ENCODE measurements around the gene SLC39A13.
"Not testable (repeated sequence)": the region's sequence is repeated elsewhere in the genome, so short reads cannot be mapped to it uniquely, and the experiment has no call there.

SLC39A13 gene

DNA sequence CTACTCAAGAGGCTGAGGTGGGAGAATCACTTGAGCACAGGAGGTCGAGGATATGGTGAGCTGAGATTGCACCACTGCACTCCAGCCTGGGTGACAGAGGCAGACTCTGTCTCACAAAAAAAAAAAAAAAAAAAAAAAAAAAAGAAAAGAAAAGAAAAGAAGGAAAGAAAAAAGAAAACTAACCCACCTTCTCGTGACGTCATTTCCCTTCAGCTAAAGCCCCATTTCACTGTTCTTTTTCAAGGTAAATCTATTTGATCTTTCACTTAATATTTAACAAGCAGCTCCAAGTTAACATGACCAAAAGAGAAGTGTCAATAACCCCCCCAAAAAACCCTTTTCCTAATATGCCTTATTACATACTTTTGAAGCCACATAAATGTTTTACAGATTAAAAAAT is 35.4 kb downstream of the SLC39A13 start:
- in situ Hi-C loops (cut with MboI; ENCODE audit: low sequenced_read_pairs) = loop anchor here (25.0 kb wide), 1 partner anchor 557 kb away; no protein-coding TSS in a partner anchor

GRCh38 chr11:47445840-47446239 is 37.5 kb downstream of the SLC39A13 start:
- in situ Hi-C loops (cut with MboI; ENCODE audit: low sequenced_read_pairs) = loop anchor here (25.0 kb wide), 1 partner anchor 559 kb away; no protein-coding TSS in a partner anchor

DNA sequence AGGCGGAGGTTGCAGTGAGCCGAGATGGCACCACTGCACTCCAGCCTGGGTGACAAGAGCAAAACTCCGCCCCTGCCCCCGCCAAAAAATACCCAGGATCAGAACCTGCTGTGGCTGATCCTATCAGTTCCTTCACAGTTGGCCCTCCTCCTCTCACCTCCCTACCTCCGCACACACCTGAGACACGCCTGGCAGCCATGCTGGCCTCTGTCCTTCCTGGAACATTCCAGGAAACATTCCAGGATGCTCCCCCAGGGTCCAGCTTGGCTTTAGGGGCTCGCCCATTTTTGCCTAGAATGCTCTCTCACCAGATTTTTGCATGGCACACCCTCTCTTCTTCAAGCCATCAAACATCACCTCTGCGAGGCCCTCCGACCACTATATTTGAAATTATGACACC is 38.4 kb downstream of the SLC39A13 start:
- in situ Hi-C loops (cut with MboI; ENCODE audit: low sequenced_read_pairs) = loop anchor here (25.0 kb wide), 1 partner anchor 560 kb away; no protein-coding TSS in a partner anchor

GRCh38 chr11:47447906-47448305 is 39.5 kb downstream of the SLC39A13 start:
- in situ Hi-C loops (cut with MboI; ENCODE audit: low sequenced_read_pairs) = loop anchor here (25.0 kb wide), 1 partner anchor 561 kb away; no protein-coding TSS in a partner anchor

- in situ Hi-C loops (cut with MboI; ENCODE audit: low sequenced_read_pairs) = loop anchor here (25.0 kb wide), 1 partner anchor 561 kb away; no protein-coding TSS in a partner anchor
Measured at GRCh38 chr11:47448566-47449427, 40.4 kb downstream of the SLC39A13 start, which contains the start of gene RAPSN. TSS of gene RAPSN (minus strand) at chr11:47449136. CDS start at chr11:47448964, 172 bp downstream.

GRCh38 chr11:47449541-47449940 is 41.2 kb downstream of the SLC39A13 start:
- in situ Hi-C loops (cut with MboI; ENCODE audit: low sequenced_read_pairs) = loop anchor here (25.0 kb wide), 1 partner anchor 562 kb away; no protein-coding TSS in a partner anchor

- in situ Hi-C loops (cut with MboI; ENCODE audit: low sequenced_read_pairs) = no loop called here
Measured at GRCh38 chr11:47451436-47451835, 43.0 kb downstream of the SLC39A13 start.

- in situ Hi-C loops (cut with MboI; ENCODE audit: low sequenced_read_pairs) = no loop called here
Measured at GRCh38 chr11:47451990-47452389, 43.6 kb downstream of the SLC39A13 start.

DNA sequence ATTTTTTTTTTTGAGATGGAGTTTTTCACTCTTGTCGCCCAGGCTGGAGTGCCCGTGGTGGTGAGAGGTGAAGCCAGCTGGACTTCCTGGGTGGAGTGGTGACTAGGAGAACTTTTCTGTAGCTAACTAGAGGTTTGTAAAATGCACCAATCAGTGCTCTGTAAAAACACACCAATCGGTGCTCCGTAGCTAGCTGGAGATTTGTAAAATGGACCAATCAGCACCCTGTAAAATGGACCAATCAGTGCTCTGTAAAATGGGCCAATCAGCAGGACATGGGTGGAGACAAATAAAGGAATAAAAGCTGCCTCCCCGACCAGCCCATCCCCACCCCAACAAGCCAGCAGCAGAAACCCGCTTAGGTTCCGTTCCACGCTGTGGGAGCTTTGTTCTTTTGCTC is 45.0 kb downstream of the SLC39A13 start:
- in situ Hi-C loops (cut with MboI; ENCODE audit: low sequenced_read_pairs) = no loop called here

DNA sequence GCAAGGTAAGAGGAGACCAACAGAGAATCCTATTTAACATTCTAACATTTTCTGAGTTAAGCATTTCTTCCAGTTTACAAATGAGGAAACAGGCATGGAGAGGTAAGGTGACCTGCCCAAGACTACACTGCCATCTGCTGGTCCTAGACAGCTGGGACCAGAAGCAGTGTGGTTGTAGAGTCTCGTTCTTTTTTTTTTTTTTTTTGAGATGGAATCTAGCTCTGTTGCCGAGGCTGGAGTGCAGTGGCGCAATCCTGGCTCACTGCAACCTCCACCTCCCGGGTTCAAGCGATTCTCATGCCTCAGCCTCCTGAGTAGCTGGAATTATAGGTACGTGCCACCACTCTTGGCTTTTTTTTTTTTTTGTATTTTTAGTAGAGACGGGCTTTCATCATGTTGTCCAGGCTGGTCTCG is 45.9 kb downstream of the SLC39A13 start:
- in situ Hi-C loops (cut with MboI; ENCODE audit: low sequenced_read_pairs) = not testable (repeated sequence)

GRCh38 chr11:47460571-47461235 is 52.3 kb downstream of the SLC39A13 start:
- in situ Hi-C loops (cut with MboI; ENCODE audit: low sequenced_read_pairs) = no loop called here

DNA sequence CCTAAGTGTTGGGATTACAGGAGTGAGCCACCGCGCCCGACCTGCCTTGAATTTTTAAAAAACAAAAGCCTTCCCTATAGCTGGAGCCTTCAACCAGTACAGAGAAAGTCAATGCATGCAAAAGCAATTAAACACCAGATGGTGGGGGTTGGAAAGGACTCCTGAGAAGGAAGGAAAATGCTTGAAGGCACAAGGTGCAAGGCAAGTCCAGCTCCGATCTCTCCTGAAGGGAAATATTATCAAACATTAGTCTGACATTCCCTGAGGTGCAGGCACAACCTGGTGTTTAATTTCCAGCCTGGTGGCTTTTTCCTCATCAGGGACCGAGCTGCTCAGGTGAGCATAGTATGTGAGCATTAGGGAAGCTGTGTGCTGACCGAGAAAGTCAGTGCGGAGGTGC is 53.5 kb downstream of the SLC39A13 start:
- in situ Hi-C loops (cut with MboI; ENCODE audit: low sequenced_read_pairs) = no loop called here

DNA sequence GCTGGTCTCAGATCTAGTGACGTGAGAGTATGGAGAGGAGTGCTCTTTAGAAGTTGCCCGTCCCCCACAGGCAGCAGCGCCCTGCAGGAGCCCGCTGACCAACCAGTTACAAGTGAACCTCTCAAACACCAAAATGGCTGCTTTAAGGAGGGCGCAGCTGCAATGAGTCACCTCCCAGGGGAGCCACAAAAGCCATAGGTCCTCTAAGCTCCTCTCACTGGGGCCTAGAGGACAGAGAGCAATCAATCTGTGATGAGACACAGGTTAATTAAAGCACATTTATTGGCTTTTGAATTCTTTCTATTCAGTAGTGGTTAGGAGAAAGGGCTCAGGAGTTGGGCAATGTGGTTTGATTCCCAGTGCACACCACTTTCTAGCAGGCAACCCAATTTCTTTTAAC is 56.1 kb downstream of the SLC39A13 start:
- in situ Hi-C loops (cut with MboI; ENCODE audit: low sequenced_read_pairs) = no loop called here
